PC-3 (cell line): ENCODE data around the gene GRIP1. TPM values are rescaled to one million over a fixed set of nuclear protein-coding genes. Genes with fewer than 3 reads are reported as not detected.
A peak's percentile ranks its signal among the peaks of the same experiment; 100 is the strongest.

ENCODE experiments used
- ATAC-seq: fragments of 200-7000 bp; cut with Tn5 transposase; 2 replicates; pipeline ENCODE4 v1.9.1; 2020; ENCODE audit warnings: mild to moderate bottlenecking, moderate library complexity
- BruUV-seq: library from RNA; stranded (reverse); fragments of 400-500 nt; replicated peaks from 2 replicates; lab custom pipeline; 2021; lab: Mats Ljungman, UMichigan
- CTCF ChIA-PET: fragments of 300-600 bp; sonication (Branson Sonifier 250); formaldehyde crosslinking; loops from one replicate; lab custom pipeline; 2022; ENCODE audit warnings: antibody characterized with exemption; lab: Charles Lee
- POLR2A ChIA-PET: fragments of 300-600 bp; sonication (Branson Sonifier 250); formaldehyde crosslinking; loops from one replicate; lab custom pipeline; 2022; ENCODE audit warnings: antibody characterized with exemption; ENCODE audit not compliant: unreplicated experiment; lab: Charles Lee
- DNase-seq: peaks from one replicate; pipeline ENCODE4 v3.0.0-alpha.2; 2015
- H2AFZ ChIP-seq: fragments of 300-600 bp; sonication (generic); 2 replicates; pipeline ENCODE4 v1.6.0; 2016; ENCODE audit warnings: antibody characterized with exemption, low read length
- H3F3A ChIP-seq: fragments of 300-600 bp; sonication (generic); one replicate; pipeline ENCODE4 v1.6.0; 2017; ENCODE audit warnings: antibody characterized with exemption, low read length, control low read depth, mild to moderate bottlenecking; ENCODE audit not compliant: unreplicated experiment
- H3K27ac ChIP-seq: fragments of 300-600 bp; sonication (generic); 2 replicates; pipeline ENCODE4 v1.5.1; 2016; ENCODE audit warnings: mild to moderate bottlenecking, low read length
- H3K27me3 ChIP-seq: fragments of 300-600 bp; sonication (generic); 2 replicates; pipeline ENCODE4 v1.6.1; 2016; ENCODE audit warnings: low read length, mixed read lengths
- H3K36me3 ChIP-seq: fragments of 300-600 bp; sonication (generic); 2 replicates; pipeline ENCODE4 v1.6.1; 2016; ENCODE audit warnings: low read depth, mixed run types, low read length, mixed read lengths
- H3K4me1 ChIP-seq: fragments of 300-600 bp; sonication (generic); 2 replicates; pipeline ENCODE4 v1.5.1; 2016; ENCODE audit warnings: low read length; ENCODE audit not compliant: insufficient read depth
- H3K4me2 ChIP-seq: fragments of 300-600 bp; sonication (generic); 2 replicates; pipeline ENCODE4 v1.6.0; 2016; ENCODE audit warnings: low read length
- H3K4me3 ChIP-seq: fragments of 300-600 bp; sonication (generic); 2 replicates; pipeline ENCODE4 v1.5.1; 2016; ENCODE audit warnings: mild to moderate bottlenecking, low read length, mixed read lengths
- H3K79me2 ChIP-seq: fragments of 300-600 bp; sonication (generic); 2 replicates; pipeline ENCODE4 v1.6.1; 2017; ENCODE audit warnings: low read length, mixed read lengths
- H3K9ac ChIP-seq: fragments of 300-600 bp; sonication (generic); 2 replicates; pipeline ENCODE4 v1.6.0; 2016; ENCODE audit warnings: mild to moderate bottlenecking, low read length
- H3K9me2 ChIP-seq: fragments of 300-600 bp; sonication (generic); replicated peaks from 2 replicates; pipeline ENCODE4 v1.6.1; 2016; ENCODE audit warnings: mixed run types, low read length, mixed read lengths
- H3K9me3 ChIP-seq: fragments of 300-600 bp; sonication (generic); 2 replicates; pipeline ENCODE4 v1.6.1; 2016; ENCODE audit warnings: low read length, mixed read lengths
- H4K20me1 ChIP-seq: fragments of 300-600 bp; sonication (generic); 2 replicates; pipeline ENCODE4 v1.6.1; 2016; ENCODE audit warnings: low read length, mixed read lengths
- CTCF ChIP-seq: fragments of 300-600 bp; sonication (generic); conservative IDR thresholded peaks from 2 replicates; pipeline ENCODE4 v1.5.1; 2017; ENCODE audit warnings: antibody characterized with exemption, low read depth, mild to moderate bottlenecking, low read length
- EZH2 ChIP-seq: fragments of 300-600 bp; sonication (generic); IDR thresholded peaks from one replicate; pipeline ENCODE4 v1.6.1; 2017; ENCODE audit warnings: antibody characterized with exemption, mild to moderate bottlenecking, low read length; ENCODE audit not compliant: unreplicated experiment
- EZH2phosphoT487 ChIP-seq: fragments of 300-600 bp; sonication (generic); IDR thresholded peaks from 2 replicates; pipeline ENCODE4 v1.6.1; 2018; ENCODE audit warnings: mild to moderate bottlenecking, antibody characterized with exemption, low read length, borderline replicate concordance
- intact Hi-C: fragments of 100-400 bp; cut with micrococcal nuclease; formaldehyde crosslinking; loops from 2 replicates; pipeline ENCODE4 v1.9.0; 2023
- total RNA-seq: library from RNA; depleted of rRNA; stranded (reverse); fragments of >200 nt; gene quantifications from 2 replicates; pipeline ENCODE4 v1.2.3, GENCODE V29; 2014

Gene GRIP1
- total RNA-seq, 1 experiment from 2014 or later: 2.0 TPM

GRCh38 chr12:66594688-66595087, 84.2 kb downstream of the GRIP1 start:
- no TSS peak for BruUV-seq
- POLR2A ChIA-PET: no interaction called here
- CTCF ChIA-PET: no interaction called here
- Histone ChIP-seq H3K27me3 (no peaks in the 10 kb centered on the region), H3K9me3 (no peaks in the 10 kb centered on the region), H3K9ac (no peak overlapping the region), H4K20me1 (no peaks in the 10 kb centered on the region), H2AFZ (no peak overlapping the region), H3F3A (no peaks in the 10 kb centered on the region), H3K27ac (no peak overlapping the region), H3K79me2 (no peaks in the 10 kb centered on the region), H3K4me2 (no peak overlapping the region), H3K9me2 (no peaks in the 10 kb centered on the region), H3K36me3 (no peaks in the 10 kb centered on the region), H3K4me3 (no peak overlapping the region), H3K4me1 (peaks cover 8% of the 10 kb centered on the region; the same call in 1 of the 2 replicates)
- DNase-seq (peak; percentile 23), ATAC-seq (no peak)
- intact Hi-C loops: no loop called here
- TF ChIP-seq CTCF (no peak), EZH2 (no peak), EZH2phosphoT487 (no peak)

GRCh38 chr12:66590275-66590985, 88.4 kb downstream of the GRIP1 start:
- no TSS peak for BruUV-seq
- Histone ChIP-seq H3K4me1 (peaks cover 14% of the 10 kb centered on the region), H3F3A (no peaks in the 10 kb centered on the region), H3K9me3 (no peaks in the 10 kb centered on the region), H2AFZ (no peak overlapping the region), H3K36me3 (no peaks in the 10 kb centered on the region), H3K27me3 (no peaks in the 10 kb centered on the region), H3K9me2 (no peaks in the 10 kb centered on the region), H4K20me1 (0 out of 2 replicates have a peak, but pooled peaks cover 4% of the 10 kb centered on the region), H3K4me2 (no peak overlapping the region), H3K4me3 (no peak overlapping the region), H3K79me2 (no peaks in the 10 kb centered on the region), H3K9ac (no peak overlapping the region), H3K27ac (no peak overlapping the region)
- intact Hi-C loops: no loop called here
- ATAC-seq: no peak
- DNase-seq: no peak
- TF ChIP-seq EZH2 (no peak), CTCF (no peak), EZH2phosphoT487 (no peak)
- ChIA-PET CTCF (no interaction called here), POLR2A (no interaction called here)

GRCh38 chr12:66589095-66589494, 89.8 kb downstream of the GRIP1 start:
- Histone ChIP-seq H3K27me3 (no peaks in the 10 kb centered on the region), H3K79me2 (no peaks in the 10 kb centered on the region), H3K9ac (no peak overlapping the region), H3K9me2 (no peaks in the 10 kb centered on the region), H3K4me1 (peaks cover 14% of the 10 kb centered on the region), H2AFZ (no peak overlapping the region), H3K4me3 (no peak overlapping the region), H3K4me2 (no peak overlapping the region), H3K9me3 (no peaks in the 10 kb centered on the region), H3K27ac (no peak overlapping the region), H3K36me3 (no peaks in the 10 kb centered on the region), H3F3A (no peaks in the 10 kb centered on the region), H4K20me1 (0 out of 2 replicates have a peak, but pooled peaks cover 4% of the 10 kb centered on the region)
- DNase-seq (no peak), ATAC-seq (no peak)
- intact Hi-C loops: no loop called here
- POLR2A ChIA-PET: no interaction called here
- CTCF ChIA-PET: no interaction called here
- BruUV-seq: no TSS peak
- no peak for TF ChIP-seq EZH2phosphoT487
- no peak for TF ChIP-seq EZH2
- no peak for TF ChIP-seq CTCF
